ENCODE measurements around the gene ALDH1A1.

Gene ALDH1A1

DNA sequence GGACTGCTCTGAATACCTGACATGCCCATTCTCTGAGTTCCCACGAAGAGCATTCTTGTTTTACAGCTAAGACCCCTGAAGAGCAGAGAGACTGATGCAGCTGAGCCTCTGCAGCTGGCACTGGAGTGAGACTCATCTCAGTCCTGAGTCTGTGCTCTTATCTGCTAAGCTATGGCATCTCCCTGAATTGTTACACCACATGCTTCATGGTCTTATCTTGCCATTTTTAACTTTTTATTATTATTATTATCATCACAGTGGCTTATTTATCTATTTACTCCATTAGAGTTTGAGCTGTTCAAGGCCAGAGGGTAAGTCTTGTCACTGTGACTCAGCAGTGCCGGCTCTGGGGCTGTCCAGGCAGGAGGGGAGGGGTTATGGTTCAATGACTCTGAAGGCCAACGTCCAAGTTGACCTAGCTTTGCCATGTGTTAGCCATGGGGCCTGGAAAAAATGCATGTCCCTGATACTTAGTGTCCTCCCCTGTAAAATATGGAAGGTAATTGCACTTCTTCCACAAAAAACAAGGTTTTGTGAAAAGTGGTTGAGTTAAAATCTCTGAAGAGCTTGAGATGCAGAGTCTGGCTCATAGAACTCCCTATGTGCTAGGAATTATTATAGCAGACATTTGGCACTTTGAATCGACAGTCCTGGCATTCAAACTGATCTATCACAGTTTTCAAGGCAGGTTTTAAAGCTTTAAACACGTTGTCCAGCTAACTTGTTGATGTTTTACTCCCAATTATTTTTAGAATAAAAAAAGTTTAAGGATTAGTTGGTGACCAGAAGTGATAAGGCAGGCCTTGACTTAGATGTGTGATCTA is 94.6 kb downstream of the ALDH1A1 start:
- DNase-seq (ENCODE audit: low read depth in 2 of 2, low spot score in 1 of 2) = no peak

DNA sequence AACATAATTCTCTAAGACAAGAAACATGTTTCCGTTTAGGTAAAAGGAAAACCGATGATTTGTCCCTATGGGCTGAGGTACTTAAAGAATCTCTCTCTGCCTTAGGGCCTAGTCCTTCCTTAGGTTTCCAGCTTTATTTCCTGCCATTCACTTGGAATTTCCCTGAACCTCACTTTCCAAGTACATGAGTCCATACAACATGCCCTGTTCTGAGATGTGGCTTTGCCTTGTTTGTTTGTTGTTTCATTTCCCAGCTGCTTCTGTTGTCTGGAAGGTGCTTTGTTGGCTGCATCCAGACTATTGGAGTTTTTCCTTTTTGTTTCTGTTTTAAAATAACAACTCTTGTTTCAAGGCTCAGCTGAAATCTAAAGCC is 95.2 kb downstream of the ALDH1A1 start:
- DNase-seq (ENCODE audit: low read depth in 2 of 2, low spot score in 1 of 2) = no peak

DNA sequence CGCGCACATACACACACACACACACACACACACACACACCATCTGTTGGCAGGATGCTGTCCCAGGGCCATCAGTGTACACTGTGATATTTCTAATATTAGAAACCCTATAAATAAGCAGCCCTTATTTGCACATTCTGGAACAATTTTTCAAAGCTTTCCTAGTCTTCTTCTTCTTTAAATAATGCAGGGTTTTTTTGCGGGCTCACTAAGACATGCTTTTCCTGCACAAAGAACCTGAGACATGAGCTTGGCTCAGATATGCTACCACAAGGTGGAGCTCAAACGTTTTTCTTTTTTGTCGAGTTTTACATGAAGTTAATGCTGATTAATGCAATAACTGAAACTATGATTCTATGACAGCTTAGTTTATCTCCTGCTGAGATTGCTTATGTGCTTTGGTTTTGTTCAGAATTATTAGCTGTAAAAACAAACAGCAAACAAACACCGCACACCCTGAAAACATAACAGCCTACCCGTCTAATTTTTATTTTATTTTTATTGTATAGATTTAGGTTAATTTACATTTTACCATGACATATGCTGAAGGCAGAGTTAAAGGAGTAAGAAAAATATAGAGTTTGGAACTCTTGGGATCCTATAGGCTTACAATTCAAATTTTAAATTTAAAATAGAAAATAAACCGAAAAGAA is 95.8 kb downstream of the ALDH1A1 start:
- DNase-seq (ENCODE audit: low read depth in 2 of 2, low spot score in 1 of 2) = no peak

DNA sequence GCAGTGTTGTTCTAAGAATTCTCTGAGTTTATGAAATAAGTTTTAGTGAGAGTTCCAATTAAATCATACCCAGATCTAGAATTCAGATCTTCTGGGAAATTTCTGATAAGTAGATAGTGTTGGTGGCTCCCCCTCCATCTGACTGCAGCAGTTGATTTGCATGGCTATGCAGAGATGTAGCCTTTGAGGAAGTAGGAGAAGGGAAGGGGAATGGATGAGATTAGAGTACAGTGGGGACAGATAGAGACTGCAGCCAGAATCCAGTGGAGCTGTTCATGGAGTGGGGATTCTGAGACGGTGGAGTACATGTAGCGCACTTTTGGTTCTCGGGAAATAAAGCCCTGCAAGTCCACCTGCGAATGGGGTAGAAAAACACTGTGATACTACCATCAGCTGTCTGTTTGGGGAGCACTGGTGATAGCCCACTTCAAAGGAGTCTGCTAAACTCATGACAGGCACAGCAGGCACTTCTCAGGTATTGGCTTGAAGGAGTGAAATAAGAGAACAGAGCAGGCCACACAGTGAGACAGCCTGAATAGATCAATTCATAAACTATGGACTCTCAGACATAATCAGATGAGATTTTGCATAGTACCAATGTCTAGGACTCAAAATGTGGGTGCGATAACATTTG is 96.8 kb downstream of the ALDH1A1 start:
- DNase-seq (ENCODE audit: low read depth in 2 of 2, low spot score in 1 of 2) = no peak

DNA sequence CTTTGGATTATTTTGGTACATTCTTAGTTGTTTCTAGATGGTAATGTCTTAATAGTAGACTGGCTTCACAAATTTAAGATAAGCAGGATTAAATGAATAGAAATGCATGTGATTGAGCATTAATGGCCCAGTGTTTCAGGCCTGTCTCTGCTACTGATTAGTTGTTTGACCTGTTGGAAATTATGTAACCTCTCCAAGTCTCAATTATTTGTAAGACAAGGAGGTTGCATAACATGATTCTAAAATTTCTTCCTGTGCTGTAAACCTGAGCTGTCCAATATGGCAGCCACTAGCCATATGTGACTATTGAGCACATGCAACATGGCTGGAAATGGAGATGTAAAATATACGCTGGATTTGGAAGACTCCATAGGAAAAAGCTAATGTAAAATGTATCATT is 97.5 kb downstream of the ALDH1A1 start:
- DNase-seq (ENCODE audit: low read depth in 2 of 2, low spot score in 1 of 2) = no peak
